ENCODE data around the gene SNX30.

Gene SNX30

DNA sequence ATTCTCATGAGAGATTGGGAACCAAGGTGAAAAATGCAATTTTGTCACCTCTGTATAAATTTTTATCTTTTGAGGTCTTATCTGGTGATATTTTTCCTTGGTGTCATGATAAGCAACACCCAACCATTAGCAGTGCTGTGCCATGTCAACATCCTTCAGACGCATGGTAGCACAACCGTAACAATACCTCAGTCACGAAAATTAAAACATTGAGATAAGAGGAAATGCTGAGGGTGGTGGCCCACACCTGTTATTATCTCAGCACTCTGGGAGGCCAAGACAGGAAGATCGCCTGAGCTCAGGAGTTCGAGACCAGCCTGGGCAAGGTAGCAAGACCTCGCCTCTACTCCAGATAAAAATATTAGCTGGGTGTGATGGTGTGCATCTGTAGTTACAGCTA lies 107.4 kb downstream of the SNX30 start:
- Histone ChIP-seq H3K4me1 (ENCODE audit: insufficient read depth, low read length) (no peaks in the 10 kb centered on the region), H3K9ac (ENCODE audit: low read depth, low read length) (no peak overlapping the region), H3K36me3 (ENCODE audit: insufficient read depth, low read length) (no peaks in the 10 kb centered on the region; the same call in 1 of the 2 replicates), H3K9me3 (ENCODE audit: control insufficient read depth, insufficient read depth, low read length) (no peaks in the 10 kb centered on the region)

DNA sequence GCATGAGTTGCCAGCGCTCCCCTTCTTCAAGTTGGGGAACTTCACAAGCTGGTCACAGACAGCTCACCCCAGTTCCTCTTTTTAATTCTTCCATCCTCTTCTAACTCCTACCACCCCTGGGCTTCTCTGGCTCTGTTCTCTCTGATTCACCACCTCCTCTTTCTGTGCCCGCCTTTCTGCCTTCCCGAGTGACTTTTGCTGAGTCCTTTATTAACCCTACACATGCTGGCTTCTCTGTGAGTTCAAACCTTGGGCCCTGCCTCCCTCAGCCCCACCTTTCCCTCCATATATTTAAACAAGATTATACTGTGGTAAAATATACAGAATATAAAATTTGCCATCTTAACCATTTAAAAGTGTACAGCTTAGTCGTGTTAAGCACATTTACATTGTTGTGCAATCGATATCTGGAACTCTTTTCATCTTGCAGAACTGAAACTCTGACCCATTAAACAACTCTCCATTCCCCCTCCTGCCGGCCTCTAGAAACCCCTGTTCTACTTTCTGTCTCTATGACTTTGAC lies 108.1 kb downstream of the SNX30 start:
- Histone ChIP-seq H3K9me3 (ENCODE audit: control insufficient read depth, insufficient read depth, low read length) (no peaks in the 10 kb centered on the region), H3K9ac (ENCODE audit: low read depth, low read length) (no peak overlapping the region), H3K36me3 (ENCODE audit: insufficient read depth, low read length) (no peaks in the 10 kb centered on the region; the same call in 1 of the 2 replicates), H3K4me1 (ENCODE audit: insufficient read depth, low read length) (no peaks in the 10 kb centered on the region)

DNA sequence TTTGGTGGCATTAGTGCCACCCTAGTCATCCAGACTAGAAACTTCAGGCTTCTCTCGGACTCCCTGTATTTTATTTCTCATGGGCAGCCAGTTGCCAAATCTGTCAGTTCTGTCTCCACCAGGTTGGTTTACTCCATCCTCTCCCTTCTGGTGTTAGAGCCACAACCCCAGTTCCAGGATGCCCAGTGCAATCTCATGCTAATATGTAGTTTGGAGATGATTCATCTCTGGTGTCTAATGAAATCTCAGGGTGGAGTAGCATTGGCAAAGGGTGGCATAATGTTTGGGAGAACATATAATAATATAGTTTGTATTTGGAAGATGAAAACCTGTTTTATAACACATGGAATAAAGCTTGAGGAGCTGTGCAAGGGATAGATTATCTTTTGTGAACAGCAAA lies 109.9 kb downstream of the SNX30 start:
- no peaks in the 10 kb centered on the region for H3K4me1 ChIP-seq (ENCODE audit: insufficient read depth, low read length)
- no peaks in the 10 kb centered on the region for H3K9me3 ChIP-seq (ENCODE audit: control insufficient read depth, insufficient read depth, low read length)
- no peaks in the 10 kb centered on the region; the same call in 1 of the 2 replicates for H3K36me3 ChIP-seq (ENCODE audit: insufficient read depth, low read length)
- no peak overlapping the region for H3K9ac ChIP-seq (ENCODE audit: low read depth, low read length)

DNA sequence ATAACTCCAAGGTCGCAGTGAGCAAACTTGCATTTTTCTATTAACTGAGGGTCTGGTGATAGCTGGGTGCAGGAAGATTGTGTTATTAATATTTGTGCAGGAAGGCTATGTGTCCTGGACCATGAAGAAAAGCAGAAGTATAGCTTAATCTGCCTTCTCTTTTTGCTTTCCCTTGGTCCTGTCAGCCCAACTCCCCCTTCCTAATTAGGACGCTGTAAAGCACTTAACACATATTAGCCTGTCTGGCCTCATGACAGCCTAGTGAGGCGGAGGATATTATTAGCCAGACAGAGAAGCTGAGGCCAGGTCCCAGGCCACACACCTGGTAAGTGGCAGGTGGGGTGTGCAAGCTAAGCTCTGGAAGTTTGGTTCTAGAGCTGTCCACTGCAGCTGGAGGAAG lies 110.6 kb downstream of the SNX30 start:
- H3K36me3 ChIP-seq (ENCODE audit: insufficient read depth, low read length): no peaks in the 10 kb centered on the region; the same call in 1 of the 2 replicates
- H3K4me1 ChIP-seq (ENCODE audit: insufficient read depth, low read length): peaks cover under 1% of the 10 kb centered on the region; the same call in 1 of the 2 replicates
- H3K9ac ChIP-seq (ENCODE audit: low read depth, low read length): no peak overlapping the region
- no peaks in the 10 kb centered on the region for H3K9me3 ChIP-seq (ENCODE audit: control insufficient read depth, insufficient read depth, low read length)

DNA sequence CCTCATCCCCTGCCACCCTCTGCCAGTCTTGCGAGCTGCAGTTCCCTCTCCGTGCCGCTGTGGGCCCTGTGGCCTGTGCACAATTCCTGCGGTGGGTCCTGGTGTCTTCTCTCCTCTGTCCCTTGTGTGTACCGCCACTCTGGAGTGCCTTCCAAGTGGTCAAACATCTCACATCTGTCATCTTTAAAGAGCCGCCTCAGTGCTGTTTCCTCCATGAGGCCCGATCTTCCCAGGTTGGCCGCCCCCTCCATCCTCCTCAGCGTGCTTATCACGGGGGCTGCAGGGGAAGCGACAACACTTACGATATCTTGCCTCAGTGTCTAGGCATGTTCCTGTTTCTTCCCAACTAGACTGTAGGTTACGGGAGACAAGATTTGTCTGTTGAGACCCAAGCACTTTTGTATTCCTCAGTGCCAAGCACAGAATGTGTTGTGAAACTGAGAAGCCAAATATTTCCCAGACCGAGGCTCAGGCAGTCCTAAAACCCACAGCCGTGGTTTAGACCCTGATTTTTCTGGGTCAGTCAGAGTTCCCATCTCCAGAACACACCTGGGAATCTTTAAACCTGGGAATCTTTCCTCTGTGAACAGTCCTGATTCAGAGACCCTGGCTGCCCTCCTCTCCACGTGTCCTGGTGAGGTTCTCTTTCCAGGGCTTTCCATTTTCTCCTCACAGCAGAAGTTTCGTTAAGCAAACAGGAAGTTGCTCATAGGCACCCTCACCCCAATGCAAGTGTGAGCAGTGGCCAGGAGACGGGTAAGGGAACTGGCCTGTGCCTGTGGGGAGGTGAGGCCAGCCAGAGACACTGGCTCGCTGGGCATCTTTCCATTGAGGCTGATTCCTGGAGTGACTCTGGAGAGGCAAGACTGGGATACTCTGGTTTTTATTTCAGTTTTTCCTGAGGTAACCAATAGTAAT lies 111.3 kb downstream of the SNX30 start:
- no peak overlapping the region for H3K9ac ChIP-seq (ENCODE audit: low read depth, low read length)
- H3K36me3 ChIP-seq (ENCODE audit: insufficient read depth, low read length): no peaks in the 10 kb centered on the region; the same call in 1 of the 2 replicates
- peaks cover 4% of the 10 kb centered on the region; the same call in 1 of the 2 replicates for H3K4me1 ChIP-seq (ENCODE audit: insufficient read depth, low read length)
- H3K9me3 ChIP-seq (ENCODE audit: control insufficient read depth, insufficient read depth, low read length): no peaks in the 10 kb centered on the region

DNA sequence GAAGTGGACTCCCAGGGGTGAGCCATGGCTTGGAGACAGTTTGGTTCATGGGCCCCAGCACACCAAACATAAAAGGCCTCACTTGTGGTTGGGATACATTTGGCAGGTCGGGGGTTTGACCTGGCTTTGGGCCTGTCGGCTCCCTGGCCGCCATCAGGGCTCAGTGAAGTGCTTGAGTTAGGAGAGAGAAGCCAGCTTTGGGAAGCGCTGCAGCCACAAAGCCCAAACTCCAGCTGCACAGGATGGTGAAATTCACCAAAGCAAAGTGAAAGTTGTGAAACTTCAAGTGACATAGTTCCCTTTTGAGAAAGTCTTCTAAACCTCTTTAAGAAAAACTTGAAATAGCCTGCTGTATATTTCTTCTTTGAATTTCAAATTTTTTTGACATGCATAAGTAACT lies 112.7 kb downstream of the SNX30 start:
- no peaks in the 10 kb centered on the region for H3K9me3 ChIP-seq (ENCODE audit: control insufficient read depth, insufficient read depth, low read length)
- H3K36me3 ChIP-seq (ENCODE audit: insufficient read depth, low read length): no peaks in the 10 kb centered on the region; the same call in 1 of the 2 replicates
- no peak overlapping the region for H3K9ac ChIP-seq (ENCODE audit: low read depth, low read length)
- H3K4me1 ChIP-seq (ENCODE audit: insufficient read depth, low read length): peaks cover 4% of the 10 kb centered on the region; the same call in 1 of the 2 replicates

DNA sequence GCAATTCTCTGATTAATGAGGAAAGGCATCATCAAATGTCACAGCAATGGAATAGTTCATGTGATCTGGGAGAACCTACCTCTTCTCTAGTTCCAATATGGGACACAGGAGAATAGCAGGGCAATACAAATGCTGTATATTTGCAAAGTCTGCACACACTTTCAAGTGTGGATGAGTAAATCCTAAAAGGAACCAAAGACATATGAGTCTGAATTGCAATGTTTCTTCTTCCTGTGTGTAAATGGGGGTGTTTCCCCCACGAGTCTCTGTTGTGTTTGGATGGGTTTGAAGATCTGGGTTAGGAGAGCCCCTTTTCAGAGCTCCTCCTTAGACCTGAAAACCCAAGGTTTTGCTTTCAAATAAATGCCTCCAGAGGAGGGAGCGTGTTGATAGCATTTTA lies 113.2 kb downstream of the SNX30 start:
- Histone ChIP-seq H3K9me3 (ENCODE audit: control insufficient read depth, insufficient read depth, low read length) (no peaks in the 10 kb centered on the region), H3K36me3 (ENCODE audit: insufficient read depth, low read length) (no peaks in the 10 kb centered on the region; the same call in 1 of the 2 replicates), H3K9ac (ENCODE audit: low read depth, low read length) (no peak overlapping the region), H3K4me1 (ENCODE audit: insufficient read depth, low read length) (peaks cover 4% of the 10 kb centered on the region; the same call in 1 of the 2 replicates)

DNA sequence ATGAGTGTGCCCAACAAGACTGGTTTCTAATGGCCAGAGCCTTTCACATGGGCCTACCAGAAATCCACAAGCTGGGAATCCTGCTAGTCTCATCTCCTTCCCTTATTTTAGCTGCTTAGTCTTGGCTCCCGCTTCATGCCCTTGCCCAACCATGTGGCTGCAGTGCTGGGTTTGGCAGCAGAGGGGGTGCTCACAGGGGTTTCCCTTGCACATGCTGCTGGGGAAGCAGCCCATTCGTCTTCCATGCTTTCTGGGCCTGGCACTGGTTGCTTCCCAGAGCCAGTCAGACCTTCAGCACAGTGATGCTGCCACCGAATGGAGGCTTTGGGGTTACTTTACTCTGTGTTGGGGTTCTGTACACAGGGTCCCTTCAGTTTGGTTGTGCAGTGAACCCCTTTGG lies 113.8 kb downstream of the SNX30 start:
- H3K4me1 ChIP-seq (ENCODE audit: insufficient read depth, low read length): peaks cover 4% of the 10 kb centered on the region; the same call in 1 of the 2 replicates
- H3K36me3 ChIP-seq (ENCODE audit: insufficient read depth, low read length): no peaks in the 10 kb centered on the region; the same call in 1 of the 2 replicates
- no peak overlapping the region for H3K9ac ChIP-seq (ENCODE audit: low read depth, low read length)
- no peaks in the 10 kb centered on the region for H3K9me3 ChIP-seq (ENCODE audit: control insufficient read depth, insufficient read depth, low read length)

DNA sequence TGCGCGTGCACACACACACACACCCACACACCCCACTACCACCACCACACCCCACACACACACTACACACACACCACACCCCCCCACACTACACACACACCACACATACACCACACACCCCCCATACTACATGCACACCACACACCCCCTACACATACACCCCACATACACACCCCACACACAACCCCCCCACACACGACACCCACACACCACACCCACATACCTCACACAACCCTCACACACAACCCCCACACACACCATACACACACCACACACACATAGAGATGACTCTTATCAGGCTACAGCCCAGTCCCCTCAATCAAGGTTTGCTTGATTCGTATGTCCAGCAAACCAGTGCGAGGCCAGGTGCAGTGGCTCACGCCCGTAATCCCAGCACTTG lies 114.4 kb downstream of the SNX30 start:
- peaks cover 4% of the 10 kb centered on the region; the same call in 1 of the 2 replicates for H3K4me1 ChIP-seq (ENCODE audit: insufficient read depth, low read length)
- no peaks in the 10 kb centered on the region; the same call in 1 of the 2 replicates for H3K36me3 ChIP-seq (ENCODE audit: insufficient read depth, low read length)
- H3K9ac ChIP-seq (ENCODE audit: low read depth, low read length): no peak overlapping the region
- H3K9me3 ChIP-seq (ENCODE audit: control insufficient read depth, insufficient read depth, low read length): no peaks in the 10 kb centered on the region

DNA sequence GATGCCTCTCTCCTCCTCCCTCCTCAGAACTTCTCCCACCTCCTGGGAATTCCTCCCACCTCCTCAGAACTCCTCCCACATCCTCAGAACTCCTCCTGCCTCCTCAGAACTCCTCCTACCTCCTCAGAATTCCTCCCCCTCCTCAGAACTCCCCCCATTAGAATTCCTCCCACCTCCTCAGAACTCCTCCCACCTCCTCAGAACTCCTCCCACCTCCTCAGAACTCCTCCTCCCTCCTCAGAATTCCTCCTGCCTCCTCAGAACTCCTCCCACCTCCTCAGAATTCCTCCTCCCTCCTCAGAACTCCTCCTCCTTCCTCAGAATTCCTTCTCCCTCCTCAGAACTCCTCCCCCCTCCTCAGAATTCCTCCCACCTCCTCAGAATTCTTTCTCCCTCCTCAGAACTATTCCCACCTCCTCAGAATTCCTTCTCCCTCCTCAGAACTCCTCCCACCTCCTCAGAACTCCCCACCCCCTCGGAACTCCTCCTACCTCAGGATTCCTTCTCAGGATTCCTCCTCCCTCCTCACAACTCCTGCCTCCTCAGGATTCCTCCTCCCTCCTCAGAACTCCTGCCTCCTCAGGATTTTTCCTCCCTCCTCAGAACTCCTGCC lies 116.2 kb downstream of the SNX30 start:
- Histone ChIP-seq H3K36me3 (ENCODE audit: insufficient read depth, low read length) (no peaks in the 10 kb centered on the region), H3K9ac (ENCODE audit: low read depth, low read length) (no peak overlapping the region), H3K4me1 (ENCODE audit: insufficient read depth, low read length) (peaks cover 4% of the 10 kb centered on the region; the same call in 1 of the 2 replicates), H3K9me3 (ENCODE audit: control insufficient read depth, insufficient read depth, low read length) (no peaks in the 10 kb centered on the region)

DNA sequence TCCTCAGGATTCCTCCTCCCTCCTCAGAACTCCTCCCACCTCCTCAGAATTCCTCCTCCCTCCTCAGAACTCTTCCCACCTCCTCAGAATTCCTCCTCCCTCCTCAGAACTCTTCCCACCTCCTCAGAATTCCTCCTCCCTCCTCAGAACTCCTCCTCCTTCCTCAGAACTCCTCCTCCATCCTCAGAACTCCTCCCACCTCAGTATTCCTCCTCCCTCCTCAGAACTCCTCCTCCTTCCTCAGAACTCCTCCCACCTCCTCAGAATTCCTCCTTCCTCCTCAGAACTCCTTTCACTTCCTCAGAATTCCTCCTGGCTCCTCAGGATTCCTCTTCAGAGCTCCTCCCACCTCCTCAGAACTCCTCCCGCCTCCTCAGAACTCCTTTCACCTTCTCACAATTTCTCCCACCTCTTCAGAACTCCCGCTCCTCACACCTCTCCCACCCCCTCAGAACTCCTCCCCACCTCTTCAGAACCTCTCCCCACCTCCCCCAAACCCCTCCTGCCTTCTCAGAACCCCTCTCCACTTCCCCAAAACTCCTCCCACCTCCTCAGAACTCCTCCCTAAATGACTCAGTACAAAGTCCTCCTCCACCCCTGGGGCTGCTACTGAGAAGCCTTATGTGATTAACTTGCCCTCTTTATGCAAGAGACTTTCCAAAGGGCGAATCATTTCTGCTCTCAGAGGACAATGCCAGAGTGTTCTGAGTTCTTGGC lies 116.9 kb downstream of the SNX30 start:
- Histone ChIP-seq H3K9ac (ENCODE audit: low read depth, low read length) (no peak overlapping the region), H3K9me3 (ENCODE audit: control insufficient read depth, insufficient read depth, low read length) (no peaks in the 10 kb centered on the region), H3K36me3 (ENCODE audit: insufficient read depth, low read length) (no peaks in the 10 kb centered on the region; the same call in 1 of the 2 replicates), H3K4me1 (ENCODE audit: insufficient read depth, low read length) (peaks cover 4% of the 10 kb centered on the region; the same call in 1 of the 2 replicates)

DNA sequence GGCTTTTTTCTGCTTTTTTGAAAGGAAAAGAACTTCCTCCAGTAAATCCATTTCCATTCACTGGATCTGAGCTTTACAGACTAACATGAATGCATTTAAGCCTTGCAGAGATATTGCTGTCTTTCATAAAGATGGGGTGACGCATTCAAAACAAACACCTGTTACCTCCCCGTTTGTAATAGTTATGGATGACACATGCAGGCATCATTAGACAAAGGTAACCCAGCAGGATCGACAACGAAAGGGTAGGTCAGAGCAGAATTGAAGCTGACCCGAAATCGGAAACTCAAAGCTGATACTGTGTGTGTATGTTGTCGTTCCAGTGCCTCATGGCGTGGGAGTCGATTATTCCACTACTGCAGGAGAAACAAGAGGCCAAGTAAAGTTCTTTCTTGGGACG lies 117.9 kb downstream of the SNX30 start:
- Histone ChIP-seq H3K4me1 (ENCODE audit: insufficient read depth, low read length) (peaks cover 4% of the 10 kb centered on the region; the same call in 1 of the 2 replicates), H3K36me3 (ENCODE audit: insufficient read depth, low read length) (no peaks in the 10 kb centered on the region; the same call in 1 of the 2 replicates), H3K9me3 (ENCODE audit: control insufficient read depth, insufficient read depth, low read length) (no peaks in the 10 kb centered on the region), H3K9ac (ENCODE audit: low read depth, low read length) (no peak overlapping the region)

DNA sequence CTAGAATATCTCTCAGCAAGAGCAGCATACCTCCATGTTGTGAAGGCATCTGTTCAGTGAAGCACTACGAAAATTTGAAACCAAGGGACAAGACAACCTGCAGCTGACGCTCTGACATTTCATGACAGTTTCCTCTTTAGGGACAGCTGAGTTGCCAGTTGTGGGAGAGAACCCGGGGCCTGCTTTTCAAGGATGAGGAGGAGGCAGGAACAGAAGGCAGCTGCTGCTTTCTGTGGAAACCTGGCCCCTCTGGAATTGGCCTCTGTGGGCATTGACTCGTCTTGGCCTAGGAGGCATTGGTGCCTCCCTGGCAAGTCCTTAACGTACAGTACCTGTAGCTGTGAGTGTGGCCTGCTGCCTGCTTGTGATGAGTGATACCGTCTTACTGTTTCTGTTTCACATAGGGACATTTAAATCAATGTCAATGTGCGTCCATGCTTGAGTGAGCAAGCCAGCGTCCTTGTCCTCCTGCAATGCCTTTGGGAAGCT lies 118.5 kb downstream of the SNX30 start:
- H3K4me1 ChIP-seq (ENCODE audit: insufficient read depth, low read length): peaks cover 4% of the 10 kb centered on the region; the same call in 1 of the 2 replicates
- H3K36me3 ChIP-seq (ENCODE audit: insufficient read depth, low read length): no peaks in the 10 kb centered on the region; the same call in 1 of the 2 replicates
- no peak overlapping the region for H3K9ac ChIP-seq (ENCODE audit: low read depth, low read length)
- no peaks in the 10 kb centered on the region for H3K9me3 ChIP-seq (ENCODE audit: control insufficient read depth, insufficient read depth, low read length)

DNA sequence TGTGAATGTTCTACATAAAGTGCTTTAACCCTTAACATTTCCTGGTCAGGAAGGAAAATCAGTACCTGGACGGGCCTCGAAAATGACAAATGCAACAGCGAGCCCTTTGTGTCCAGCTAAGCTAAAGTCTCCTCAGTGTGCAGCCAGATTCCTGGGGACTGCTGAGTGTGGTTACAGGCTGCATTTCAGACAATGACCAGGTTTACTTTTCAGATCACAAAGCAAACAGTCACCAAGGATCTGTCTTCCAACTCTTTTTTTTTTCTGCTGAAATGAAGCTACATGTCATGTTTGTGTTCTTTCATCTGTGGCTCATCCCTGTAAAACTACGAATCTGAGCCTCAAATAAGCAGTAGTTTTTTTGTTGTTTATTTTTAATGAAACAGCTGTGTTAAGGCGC lies 119.4 kb downstream of the SNX30 start:
- no peak overlapping the region for H3K9ac ChIP-seq (ENCODE audit: low read depth, low read length)
- H3K9me3 ChIP-seq (ENCODE audit: control insufficient read depth, insufficient read depth, low read length): no peaks in the 10 kb centered on the region
- peaks cover 4% of the 10 kb centered on the region; the same call in 1 of the 2 replicates for H3K4me1 ChIP-seq (ENCODE audit: insufficient read depth, low read length)
- no peaks in the 10 kb centered on the region; the same call in 1 of the 2 replicates for H3K36me3 ChIP-seq (ENCODE audit: insufficient read depth, low read length)

All from ES-I3 (cell line).